Measurements from ENCODE around the gene DYNLRB2.

The DYNLRB2 gene

GRCh38 chr16:80552277-80552676, 11.5 kb downstream of the DYNLRB2 start:
- no peak for DNase-seq (ENCODE audit: low spot score)

GRCh38 chr16:80554033-80554432, 13.2 kb downstream of the DYNLRB2 start:
- no peak for DNase-seq (ENCODE audit: low spot score)

- no peak for DNase-seq (ENCODE audit: low spot score)
Observed at GRCh38 chr16:80556481-80556880, 15.7 kb downstream of the DYNLRB2 start.

GRCh38 chr16:80557037-80557436, 16.2 kb downstream of the DYNLRB2 start:
- no peak for DNase-seq (ENCODE audit: low spot score)

GRCh38 chr16:80559369-80559768, 18.6 kb downstream of the DYNLRB2 start:
- no peak for DNase-seq (ENCODE audit: low spot score)

GRCh38 chr16:80563066-80563465, 22.3 kb downstream of the DYNLRB2 start:
- no peak for DNase-seq (ENCODE audit: low spot score)

GRCh38 chr16:80564394-80564793, 23.6 kb downstream of the DYNLRB2 start:
- DNase-seq (ENCODE audit: low spot score), result peak; percentile 14

- DNase-seq (ENCODE audit: low spot score), result peak; percentile 45
Observed at GRCh38 chr16:80569440-80570105, 28.8 kb downstream of the DYNLRB2 start.

GRCh38 chr16:80570106-80570478, 29.3 kb downstream of the DYNLRB2 start:
- no peak for DNase-seq (ENCODE audit: low spot score)

GRCh38 chr16:80573700-80574120, 32.9 kb downstream of the DYNLRB2 start:
- DNase-seq (ENCODE audit: low spot score), result no peak

- DNase-seq (ENCODE audit: low spot score), result no peak
Observed at GRCh38 chr16:80576343-80576912, 35.6 kb downstream of the DYNLRB2 start.

GRCh38 chr16:80577485-80578280, 36.9 kb downstream of the DYNLRB2 start:
- no peak for DNase-seq (ENCODE audit: low spot score)

- DNase-seq (ENCODE audit: low spot score), result peak; percentile 68
Observed at GRCh38 chr16:80580109-80580832, 39.5 kb downstream of the DYNLRB2 start.

GRCh38 chr16:80583466-80583865, 42.7 kb downstream of the DYNLRB2 start:
- no peak for DNase-seq (ENCODE audit: low spot score)

- DNase-seq (ENCODE audit: low spot score), result no peak
Observed at GRCh38 chr16:80585764-80586163, 45.0 kb downstream of the DYNLRB2 start.

GRCh38 chr16:80586476-80586875, 45.7 kb downstream of the DYNLRB2 start:
- no peak for DNase-seq (ENCODE audit: low spot score)

- no peak for DNase-seq (ENCODE audit: low spot score)
Observed at GRCh38 chr16:80587071-80587470, 46.3 kb downstream of the DYNLRB2 start.

- DNase-seq (ENCODE audit: low spot score), result peak; percentile 60
Observed at GRCh38 chr16:80591071-80591915, 50.5 kb downstream of the DYNLRB2 start.

GRCh38 chr16:80592273-80592672, 51.5 kb downstream of the DYNLRB2 start:
- DNase-seq (ENCODE audit: low spot score), result no peak

- no peak for DNase-seq (ENCODE audit: low spot score)
Observed at GRCh38 chr16:80594756-80595155, 54.0 kb downstream of the DYNLRB2 start.

- no peak for DNase-seq (ENCODE audit: low spot score)
Observed at GRCh38 chr16:80596507-80597207, 55.9 kb downstream of the DYNLRB2 start.

Data from CD4-positive, alpha-beta T cell treated with Interleukin-6 at 100 ng/mL for 8 hours (primary cell).